Renal cortex interstitium (tissue), 11 donors: ENCODE results near the gene ATF7. TPM values are rescaled to one million over a fixed set of nuclear protein-coding genes. Genes with fewer than 3 reads are reported as not detected.
A peak's percentile ranks its signal among the peaks of the same experiment; 100 is the strongest.
"Not testable (repeated sequence)": the region's sequence is repeated elsewhere in the genome, so short reads cannot be mapped to it uniquely, and the experiment has no call there.

Experiments
- DNase-seq, 11 donors: peaks; one replicate each; pipeline ENCODE4 v3.0.0-alpha.2; 2013; ENCODE audit warnings: low read depth in 9 of 11, low spot score in 4 of 11; ENCODE audit errors: extremely low read depth in 1 of 11
- polyA plus RNA-seq, 3 donors: library from polyadenylated mRNA; unstranded; fragments of 120-200 nt; gene quantifications; one replicate each; pipeline ENCODE4 v1.2.1, GENCODE V29; 2013; ENCODE audit not compliant: insufficient read length in 3 of 3

The ATF7 gene
- polyA plus RNA-seq, 3 donors = 41.3 to 43.9 (median 43.6) TPM

DNA sequence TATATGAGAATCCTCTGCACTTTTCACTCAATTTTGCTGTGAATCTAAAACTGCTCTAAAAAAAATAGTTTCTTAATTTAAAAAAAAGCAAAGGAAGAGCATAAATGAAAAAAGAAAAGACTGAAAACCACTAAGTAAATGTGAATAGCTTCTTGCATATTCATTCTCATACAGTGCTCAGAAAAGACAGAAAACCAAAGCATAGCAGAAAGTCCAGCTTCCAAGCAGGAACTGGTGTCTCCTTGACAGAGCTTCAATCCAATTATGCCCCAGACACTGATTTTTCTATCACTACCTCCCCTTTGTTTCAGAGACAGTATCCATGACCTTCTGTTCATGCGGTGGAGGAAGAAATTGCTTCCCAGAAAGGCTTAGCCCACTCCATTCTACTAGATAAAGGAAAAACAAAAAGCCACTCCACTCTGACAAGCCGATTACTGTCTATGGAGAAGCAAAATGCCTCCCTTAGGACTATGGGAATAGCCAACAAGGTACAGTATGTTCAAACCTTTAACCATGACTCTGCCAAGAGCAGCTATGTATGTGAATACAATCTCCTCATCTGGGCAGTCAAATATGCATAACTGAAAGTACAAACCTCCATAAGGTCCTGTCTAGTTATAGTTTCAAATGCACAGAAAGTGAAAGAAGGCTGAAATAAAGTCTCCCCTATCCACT, 40.6 kb downstream of the ATF7 start:
- no peak for DNase-seq

DNA sequence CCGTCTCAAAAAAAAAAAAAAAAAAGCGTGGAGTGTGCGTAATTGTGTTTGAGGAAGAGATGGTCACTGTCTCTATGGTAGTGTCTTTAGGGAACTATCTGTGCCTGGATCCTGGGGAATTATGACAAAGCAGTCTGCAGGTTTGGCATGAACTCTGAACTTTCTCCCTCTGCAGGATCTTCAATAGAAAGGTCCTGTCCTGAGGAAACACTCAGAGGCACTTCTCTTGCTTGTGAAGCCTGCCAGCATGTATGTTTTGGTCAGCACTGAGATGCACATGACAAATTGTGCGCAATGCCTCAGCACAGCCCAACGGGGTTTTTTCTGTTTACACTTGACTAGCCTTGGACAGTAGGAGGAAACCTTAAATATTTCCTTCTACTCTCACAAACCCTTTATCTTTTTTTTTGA, 46.6 kb downstream of the ATF7 start:
- DNase-seq = no peak

DNA sequence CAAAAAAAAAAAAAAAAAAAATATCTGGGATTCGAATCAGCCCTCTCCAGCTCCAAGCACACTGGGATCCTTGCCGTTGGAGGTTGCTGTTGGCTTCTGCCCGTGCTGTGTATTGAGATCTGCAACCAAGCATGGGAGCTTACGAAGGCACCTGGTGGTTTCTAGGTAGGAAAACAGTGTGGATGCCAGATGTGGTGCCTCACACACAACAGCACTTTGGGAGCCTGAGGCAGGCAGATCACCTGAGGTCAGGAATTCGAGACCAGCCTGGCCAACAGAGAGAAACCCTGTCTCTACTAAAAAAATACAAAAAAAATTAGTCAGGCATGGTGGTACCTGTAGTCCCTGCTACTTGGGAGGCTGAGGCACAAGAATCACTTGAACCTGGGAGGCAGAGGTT, 47.4 kb downstream of the ATF7 start:
- DNase-seq = no peak

DNA sequence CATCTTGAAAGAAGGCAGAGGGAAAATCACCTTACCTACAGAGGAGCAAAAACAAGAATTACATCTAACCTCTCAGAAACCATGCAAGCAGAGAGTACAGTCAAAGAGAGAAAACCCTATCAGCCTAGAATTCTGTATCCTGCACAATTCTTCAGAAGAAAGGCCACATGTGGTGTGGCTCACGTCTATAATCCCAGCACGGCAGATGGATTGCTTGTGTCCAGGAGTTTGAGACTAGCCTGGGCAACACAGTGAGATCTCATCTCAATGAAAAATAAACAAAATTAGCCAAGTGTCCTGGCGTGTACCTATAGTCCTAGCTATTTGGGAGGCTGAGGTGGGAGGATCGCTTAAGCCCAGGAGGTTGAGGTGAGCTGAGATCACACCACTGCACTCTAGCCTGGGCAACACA, 48.2 kb downstream of the ATF7 start:
- DNase-seq = no peak

DNA sequence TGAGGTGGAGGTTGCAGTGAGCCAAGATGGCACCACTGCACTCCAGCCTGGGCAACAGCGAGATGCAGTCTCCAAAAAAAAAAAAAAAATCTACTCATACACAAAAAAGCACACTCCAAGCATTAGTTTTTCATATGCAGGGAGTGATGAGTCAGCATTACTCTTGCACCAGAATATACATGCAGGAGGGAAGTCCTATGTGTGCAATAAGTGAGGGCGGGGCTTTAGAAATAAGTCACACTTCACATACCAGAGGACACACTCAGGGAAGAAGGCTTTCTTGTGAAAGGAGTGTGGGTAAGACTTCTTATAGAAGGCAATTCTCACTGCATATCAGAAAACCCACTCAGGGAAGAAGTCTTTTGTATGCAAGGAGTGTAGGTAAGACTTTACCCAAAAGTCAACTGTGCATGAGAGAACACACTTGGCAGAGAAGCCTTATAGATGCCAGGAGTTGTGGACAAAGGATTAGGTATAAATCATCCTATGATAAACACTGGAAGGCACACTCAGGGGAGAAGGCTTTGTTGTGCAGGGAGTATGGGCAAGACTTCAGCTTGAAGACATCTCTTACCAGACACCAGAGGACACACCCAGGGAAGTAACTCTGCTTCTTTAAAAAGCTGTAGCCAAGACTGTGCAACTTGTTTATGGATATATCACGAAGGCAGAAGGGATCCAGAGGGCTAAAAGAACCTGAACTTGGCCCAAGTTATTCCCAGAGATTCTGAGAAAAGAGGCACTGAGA, 50.5 kb downstream of the ATF7 start:
- no peak for DNase-seq

DNA sequence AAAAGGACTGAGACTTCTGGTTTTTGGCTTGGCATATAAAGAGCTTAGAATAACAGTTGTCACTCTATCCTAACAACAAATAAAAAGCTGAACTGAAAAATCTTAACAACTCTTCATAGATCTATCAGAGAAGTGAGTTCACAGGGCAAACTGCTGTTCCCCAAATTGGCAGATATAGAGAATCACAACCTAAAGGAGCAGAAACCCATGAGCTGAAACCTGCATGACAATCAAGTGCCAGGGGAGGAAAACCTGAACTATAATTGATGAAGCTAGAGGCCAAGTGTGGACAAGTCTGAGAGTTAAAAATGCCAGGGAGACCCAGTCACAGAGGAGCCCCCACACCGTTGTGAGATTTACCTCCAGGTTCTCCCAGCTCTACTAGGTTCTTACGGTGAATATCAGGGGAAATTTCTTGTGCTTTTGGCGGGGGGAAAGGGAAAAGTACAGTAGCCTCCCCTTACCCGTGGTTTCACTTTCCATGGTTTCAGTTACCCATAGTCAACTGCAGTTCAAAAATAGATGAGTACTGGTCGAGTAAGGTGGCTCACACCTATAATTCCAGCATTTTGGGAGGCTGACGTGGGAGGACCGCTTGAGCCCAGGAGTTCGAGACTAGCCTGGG, 53.9 kb downstream of the ATF7 start:
- DNase-seq = no peak

DNA sequence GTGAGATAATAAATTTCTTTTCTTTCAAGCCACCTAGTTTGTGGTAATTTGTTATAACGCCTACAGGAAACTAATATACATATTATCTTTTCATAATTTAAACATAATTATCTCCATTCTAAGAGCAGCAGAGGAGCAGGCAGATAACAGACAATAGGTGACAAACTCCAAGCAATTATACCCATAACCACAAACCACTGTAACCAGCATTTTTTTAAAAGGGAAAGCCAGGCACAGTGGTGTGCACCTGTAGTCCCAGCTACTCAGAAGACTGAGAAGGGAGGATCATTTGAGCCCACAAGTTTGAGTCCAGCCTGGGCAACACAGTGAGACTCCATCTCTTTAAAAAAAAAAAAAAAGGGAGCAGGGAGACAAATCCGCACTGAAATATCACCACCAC, 54.9 kb downstream of the ATF7 start:
- DNase-seq = no peak

DNA sequence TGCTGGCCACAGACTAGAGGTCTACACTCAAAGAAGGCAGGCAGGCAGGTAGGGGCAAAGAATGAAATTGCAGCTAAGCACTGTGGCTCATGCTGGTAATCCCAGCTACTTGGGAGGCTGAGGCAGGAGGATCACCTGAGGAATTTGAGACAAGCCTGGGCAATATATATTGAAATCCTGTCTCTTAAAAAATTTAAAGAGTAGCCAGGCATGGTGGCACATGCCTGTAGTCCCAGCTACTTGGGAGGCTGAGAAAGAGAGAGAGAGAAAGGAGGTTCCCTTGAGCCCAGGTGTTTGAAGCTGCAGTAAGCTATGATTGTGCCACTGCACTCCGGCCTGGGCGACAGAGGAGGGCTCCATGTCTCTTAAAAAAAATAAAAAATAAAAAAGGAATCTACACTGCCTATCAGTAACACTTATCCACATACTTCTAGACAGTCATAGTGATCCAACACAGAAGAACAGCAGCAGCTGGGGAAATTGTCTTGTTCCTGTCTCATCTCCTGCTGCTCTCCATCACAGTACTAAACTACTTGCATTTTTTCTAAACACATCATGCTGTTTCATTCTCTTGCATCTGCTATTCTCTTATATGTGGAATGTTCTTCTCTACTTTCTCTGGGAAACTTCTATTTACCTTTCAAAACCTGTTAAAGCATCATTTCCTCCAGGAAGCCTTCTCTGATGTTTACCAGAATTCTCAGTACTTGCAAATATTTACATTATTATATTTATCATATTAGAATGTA, 57.2 kb downstream of the ATF7 start:
- peak in 2 of 11 donors; percentile 17 to 30 for DNase-seq

DNA sequence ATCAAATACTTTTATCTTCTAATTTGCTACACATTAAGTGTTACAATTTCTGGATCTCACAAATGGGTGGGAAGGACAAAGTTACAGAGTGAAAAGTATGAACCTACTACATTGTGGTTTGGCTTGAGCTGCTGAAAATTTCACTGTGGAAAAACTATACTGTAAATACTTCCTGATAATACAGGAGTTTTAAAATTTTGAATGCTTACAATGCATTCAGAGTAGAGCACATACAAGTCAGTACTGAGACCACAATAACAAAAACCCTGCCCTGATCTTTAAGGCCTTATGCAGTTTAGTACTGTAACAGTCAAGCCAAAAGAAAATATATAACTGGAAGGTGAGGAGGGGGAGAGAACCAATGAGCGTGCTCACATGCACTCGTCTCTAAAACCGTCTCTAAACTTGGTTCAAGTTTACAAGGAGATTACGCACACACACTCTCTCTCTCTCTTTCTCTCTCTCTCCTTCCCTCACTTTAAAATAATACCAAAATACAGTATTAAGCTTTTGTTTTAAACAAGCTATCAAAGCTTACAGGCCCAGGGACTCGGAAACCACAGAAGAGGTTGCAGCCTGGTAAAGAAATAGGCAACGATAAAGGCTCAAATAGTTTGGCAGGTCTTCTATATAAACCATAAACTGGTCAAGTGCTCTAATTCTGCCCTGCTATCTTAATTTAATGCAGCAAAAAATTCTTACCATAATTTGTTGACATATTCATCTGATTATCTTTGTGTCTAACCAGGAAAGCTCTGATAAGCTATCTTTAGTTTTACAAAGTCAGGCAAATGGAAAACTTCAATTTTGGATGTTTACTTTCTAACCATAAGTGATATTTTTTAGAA, 58.0 kb downstream of the ATF7 start:
- DNase-seq = no peak

DNA sequence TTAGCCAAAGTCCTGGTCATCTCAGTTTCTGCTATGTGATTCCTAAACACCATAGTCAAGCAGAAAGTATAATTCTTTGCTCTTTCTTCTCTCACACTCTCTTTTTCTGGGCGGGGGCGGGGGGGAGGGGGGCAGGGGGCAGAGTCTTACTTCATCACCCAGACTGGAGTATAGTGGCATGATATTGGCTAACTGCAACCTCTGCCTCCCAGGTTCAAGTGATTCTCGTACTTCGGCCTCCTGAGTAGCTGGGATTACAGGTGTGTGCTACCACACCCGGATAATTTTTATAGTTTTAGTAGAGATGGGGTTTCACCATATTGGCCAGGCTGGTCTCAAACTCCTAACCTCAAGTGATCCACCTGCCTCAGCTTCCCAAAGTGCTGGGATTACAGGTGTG, 60.8 kb downstream of the ATF7 start:
- not testable (repeated sequence) for DNase-seq

DNA sequence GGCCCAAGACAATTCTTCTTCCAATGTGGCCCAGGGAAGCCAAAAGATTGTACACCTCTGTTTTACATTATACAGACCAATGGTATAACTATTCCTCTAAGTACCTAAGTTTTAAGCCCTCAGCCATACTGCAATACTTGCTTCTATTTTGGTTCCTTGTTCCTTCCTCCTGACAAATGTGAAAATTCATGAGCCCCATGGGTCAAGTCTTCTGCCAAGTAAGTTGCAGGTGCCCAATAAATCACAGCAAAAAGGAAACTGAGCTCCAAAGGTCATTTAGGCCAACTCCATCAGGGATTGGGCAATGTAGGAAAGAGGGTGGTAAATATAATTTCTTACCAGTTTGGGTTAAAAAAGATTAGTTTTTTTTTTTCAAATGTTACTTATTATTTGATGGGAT, 61.2 kb downstream of the ATF7 start:
- no peak for DNase-seq

DNA sequence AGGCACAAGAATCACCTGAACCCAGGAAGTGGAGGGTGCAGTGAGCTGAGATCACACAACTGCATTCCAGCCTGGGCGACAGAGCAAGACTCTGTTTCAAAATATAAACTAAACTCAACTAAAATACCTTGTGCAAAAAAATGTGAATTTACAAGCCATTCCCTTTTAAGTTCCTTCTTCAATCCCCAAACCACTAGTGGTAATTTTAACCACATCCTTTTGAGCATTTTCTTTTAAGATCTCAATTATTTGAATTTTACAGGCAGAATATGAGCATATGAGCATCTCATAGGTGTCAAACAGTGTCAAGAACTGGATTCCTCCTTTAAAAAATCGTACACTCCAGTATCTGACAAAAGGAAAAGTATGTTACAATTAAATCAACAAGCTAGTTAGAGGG, 61.9 kb downstream of the ATF7 start:
- no peak for DNase-seq

DNA sequence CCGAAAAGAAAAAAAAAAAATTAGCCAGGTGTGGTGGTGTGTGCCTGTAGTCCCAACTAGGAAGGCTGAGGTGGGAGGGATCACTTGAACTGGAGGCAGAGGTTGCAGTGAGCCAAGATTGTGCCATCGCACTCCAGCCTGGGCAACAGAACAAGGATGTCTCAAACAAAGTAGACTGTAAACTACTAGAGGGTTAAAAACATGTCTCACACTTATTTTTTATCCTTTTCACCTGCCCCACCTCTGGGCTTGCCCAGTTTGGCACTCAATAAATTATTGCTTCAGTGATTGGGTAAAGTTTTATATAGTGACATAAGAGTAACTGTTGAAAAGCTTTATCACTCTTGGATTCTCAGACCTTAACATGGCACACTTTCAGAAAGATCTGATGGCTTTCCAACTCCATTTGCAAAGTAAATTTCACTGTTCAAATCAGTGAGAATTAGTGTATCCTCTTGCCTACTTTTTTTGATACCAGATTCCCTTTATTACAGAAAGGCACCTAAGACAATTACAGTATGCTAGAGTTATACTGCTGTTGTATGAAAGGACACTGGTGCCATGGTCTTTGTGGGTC, 62.6 kb downstream of the ATF7 start:
- DNase-seq = no peak

DNA sequence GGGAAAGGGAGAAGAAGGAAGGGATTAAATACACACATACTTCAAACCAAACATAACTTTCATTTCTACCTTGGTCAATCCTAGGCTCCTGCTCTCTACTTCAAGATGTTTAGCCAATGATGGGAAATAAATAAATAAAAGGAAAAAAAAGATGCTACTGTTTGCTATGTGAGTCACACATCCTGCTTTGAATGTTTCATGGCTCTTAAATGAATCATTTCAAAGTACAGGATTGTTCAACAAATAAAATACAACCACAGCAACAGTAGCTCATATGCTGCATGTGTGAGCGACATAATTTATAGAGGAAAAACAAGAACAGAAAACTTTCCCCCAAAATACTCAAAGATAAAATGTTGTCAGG, 64.6 kb downstream of the ATF7 start:
- DNase-seq = peak in 2 of 11 donors; percentile 23 to 46

DNA sequence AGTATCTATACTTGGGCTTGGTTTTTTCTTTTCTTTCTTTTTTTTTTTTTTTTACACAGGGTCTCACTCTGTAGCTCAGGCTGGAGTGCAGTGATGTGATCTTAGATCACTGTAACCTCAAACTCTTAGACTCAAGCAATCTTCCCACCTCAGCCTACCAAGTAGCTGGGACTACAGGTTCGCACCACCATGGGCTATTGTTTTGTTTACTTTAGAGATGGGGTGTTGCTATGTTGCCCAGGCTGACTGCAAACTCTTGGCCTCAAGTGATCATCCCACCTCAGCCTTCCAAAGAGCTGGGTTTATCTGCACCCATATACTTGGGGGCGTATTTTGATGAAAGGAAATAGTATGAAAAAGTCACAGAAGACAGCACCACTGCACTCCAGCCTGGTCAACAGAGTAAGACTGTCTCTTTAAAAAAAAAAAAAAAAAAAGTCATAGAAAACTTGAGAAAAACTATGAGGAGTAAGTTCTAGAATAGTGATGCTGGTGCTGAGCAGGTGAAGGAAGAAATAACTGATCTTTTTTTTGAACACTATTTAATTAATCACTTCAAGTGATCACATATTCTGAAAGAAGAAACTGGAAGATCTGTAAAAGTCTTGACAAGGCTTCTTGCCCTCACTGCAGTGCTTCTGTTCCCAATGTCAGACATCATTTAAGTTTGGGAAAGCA, 65.1 kb downstream of the ATF7 start:
- no peak for DNase-seq

DNA sequence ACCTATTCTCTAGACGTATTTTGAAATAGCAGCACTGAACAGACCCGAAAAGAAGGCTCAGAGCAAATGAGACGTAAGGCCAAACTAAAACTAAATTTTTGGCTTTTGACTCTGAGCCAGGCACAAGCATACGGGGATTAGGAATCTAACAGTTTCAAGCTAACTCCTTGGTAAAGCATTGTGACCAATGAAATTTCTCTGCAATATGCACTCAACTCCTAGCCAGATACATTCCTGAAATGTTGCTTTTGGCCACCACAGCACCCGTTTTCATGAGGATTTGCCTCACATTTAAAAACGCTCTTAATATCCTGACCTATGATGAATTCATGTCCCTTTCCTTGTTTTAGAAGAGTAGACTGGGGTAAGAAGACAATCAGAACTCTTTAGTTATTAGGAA, 65.8 kb downstream of the ATF7 start:
- DNase-seq = peak in 3 of 11 donors; percentile 44 to 67 (median 54)

DNA sequence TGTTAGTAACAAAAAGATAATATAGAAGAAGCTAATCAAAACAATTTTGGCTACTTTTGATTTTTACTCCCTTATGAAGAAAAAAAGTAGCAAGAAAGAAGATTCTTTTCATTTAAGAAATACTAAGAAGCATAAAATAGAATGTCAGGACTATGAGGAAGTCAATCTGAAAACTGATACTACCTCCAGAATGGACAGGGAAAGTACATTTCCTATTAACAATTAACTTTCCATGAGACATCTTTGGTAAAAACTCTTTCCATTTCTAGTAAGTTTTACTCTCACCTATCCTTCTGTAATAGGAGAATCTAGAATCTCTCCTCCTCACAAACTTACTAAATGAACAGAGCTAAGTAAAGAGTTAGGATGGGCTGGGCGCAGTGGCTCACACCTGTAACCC, 67.6 kb downstream of the ATF7 start:
- no peak for DNase-seq
